K562 (cell line): ENCODE measurements around the gene IRF2. TPM values are rescaled to one million over a fixed set of nuclear protein-coding genes. Genes with fewer than 3 reads are reported as not detected.
A peak's percentile ranks its signal among the peaks of the same experiment; 100 is the strongest.

Experiments used
- ADNP ChIP-seq: fragments of 200-800 bp; sonication (Bioruptor generic); IDR thresholded peaks from 2 replicates; pipeline ENCODE4 v1.6.1; 2016; ENCODE audit warnings: missing genetic modification characterization, missing compliant biosample characterization
- BRCA1 ChIP-seq, 2 experiments: fragments of 450-650 bp in 1 of 2; sonication (generic) in 1 of 2; formaldehyde crosslinking in 1 of 2; IDR thresholded peaks; 2 replicates each; pipeline versions ENCODE4 v1.5.0 to v1.6.1; 2017 to 2020; ENCODE audit warnings: mild to moderate bottlenecking in 1 of 2, missing genetic modification reagents in 1 of 2
- CC2D1A ChIP-seq: fragments of 450-650 bp; IDR thresholded peaks from 2 replicates; pipeline ENCODE4 v1.6.1; 2017; ENCODE audit warnings: mild to moderate bottlenecking
- GATAD2B ChIP-seq: fragments of 450-650 bp; IDR thresholded peaks from 2 replicates; pipeline ENCODE4 v1.6.1; 2017; ENCODE audit warnings: mild to moderate bottlenecking, borderline replicate concordance
- KLF10 ChIP-seq: fragments of 250-450 bp; sonication (Bioruptor Pico); IDR thresholded peaks from 2 replicates; pipeline ENCODE4 v1.6.1; 2021; ENCODE audit warnings: matching md5 sums
- NFRKB ChIP-seq: fragments of 450-650 bp; IDR thresholded peaks from 2 replicates; pipeline ENCODE4 v1.6.1; 2016; ENCODE audit warnings: low read depth
- NRF1 ChIP-seq, 2 experiments: fragments of 450-650 bp; IDR thresholded peaks in 1 of 2; conservative IDR thresholded peaks in 1 of 2; 2 replicates each; pipeline ENCODE4 v1.6.1; 2014; ENCODE audit warnings: mild to moderate bottlenecking in 2 of 2
- PRMT5 ChIP-seq: sonication (generic); formaldehyde crosslinking; IDR thresholded peaks from 2 replicates; pipeline ENCODE4 v1.5.0; 2020; ENCODE audit warnings: missing genetic modification reagents
- PTTG1 ChIP-seq: fragments of 450-650 bp; IDR thresholded peaks from 2 replicates; pipeline ENCODE4 v1.6.1; 2016; ENCODE audit warnings: low read depth, mild to moderate bottlenecking, missing genetic modification characterization, missing compliant biosample characterization
- SMAD3 ChIP-seq: fragments of 450-650 bp; formaldehyde crosslinking; conservative IDR thresholded peaks from 2 replicates; pipeline ENCODE4 v1.4.0; 2020; ENCODE audit warnings: mild to moderate bottlenecking
- TSC22D4 ChIP-seq: fragments of 450-650 bp; IDR thresholded peaks from 2 replicates; pipeline ENCODE4 v1.6.1; 2016; ENCODE audit warnings: missing genetic modification characterization, missing biosample characterization, control low read depth
- ZBTB1 ChIP-seq: sonication (generic); formaldehyde crosslinking; IDR thresholded peaks from 2 replicates; pipeline ENCODE4 v1.8.1; 2023; ENCODE audit warnings: missing genetic modification reagents, low read depth, mild to moderate bottlenecking, borderline replicate concordance
- ZBTB7A ChIP-seq: IDR thresholded peaks from 2 replicates; pipeline ENCODE4 v1.6.1; 2011; ENCODE audit warnings: low read depth, mild to moderate bottlenecking, low read length, moderate library complexity, borderline replicate concordance; ENCODE audit not compliant: control insufficient read depth
- ZNF134 ChIP-seq: fragments of 250-450 bp; sonication (Bioruptor Pico); conservative IDR thresholded peaks from 2 replicates; pipeline ENCODE4 v1.4.0; 2020
- ZNF316 ChIP-seq: fragments of 450-650 bp; IDR thresholded peaks from 2 replicates; pipeline ENCODE4 v1.6.1; 2016
- ZNF41 ChIP-seq: fragments of 250-450 bp; sonication (Bioruptor Pico); conservative IDR thresholded peaks from 2 replicates; pipeline ENCODE4 v1.4.0; 2020; ENCODE audit warnings: mild to moderate bottlenecking
- ZNF444 ChIP-seq: fragments of 250-450 bp; sonication (Bioruptor Pico); IDR thresholded peaks from 2 replicates; pipeline ENCODE4 v1.4.0; 2020; ENCODE audit warnings: mild to moderate bottlenecking, moderate library complexity
- ZNF551 ChIP-seq: fragments of 250-450 bp; sonication (Bioruptor Pico); IDR thresholded peaks from 2 replicates; pipeline ENCODE4 v1.5.0; 2021; ENCODE audit warnings: mild to moderate bottlenecking, moderate library complexity
- polyA plus RNA-seq, 8 experiments: library from polyadenylated mRNA; depleted of rRNA in 4 of 8; stranded (reverse) in 5 of 8; unstranded in 3 of 8; fragments of >200 nt; fragmentation: Nextera tagmentation in 2 of 8; fragmentation: Illumina TruSeq in 1 of 8; extraction: Ambion mirVana in 2 of 8; extraction: Trizol in 1 of 8; gene quantifications; 2 replicates each; pipeline versions ENCODE4 v1.2.1 to v1.2.3, GENCODE V29; 2011 to 2014; ENCODE audit warnings: inconsistent platforms in 1 of 8, missing spikeins in 1 of 8
- total RNA-seq, 7 experiments: library from RNA; depleted of rRNA in 6 of 7; stranded (reverse); fragments of >200 nt in 6 of 7; fragmentation: Illumina TruSeq in 2 of 7; extraction: Trizol in 2 of 7; gene quantifications; 2 replicates each; pipeline versions ENCODE4 v1.2.1 to v1.2.3, GENCODE V29; 2011 to 2021; ENCODE audit warnings: low replicate concordance in 1 of 7
- TF ChIP-seq, protein P1 (sequence below): sonication (generic); formaldehyde crosslinking; IDR thresholded peaks from 2 replicates; pipeline ENCODE4 v1.9.0; 2022; ENCODE audit warnings: mild to moderate bottlenecking, missing genetic modification reagents
- TF ChIP-seq, protein P2 (sequence below), 2 experiments: fragments of 450-650 bp; IDR thresholded peaks; 2 replicates each; pipeline ENCODE4 v1.6.1; 2018; ENCODE audit warnings: mild to moderate bottlenecking in 2 of 2, low read depth in 1 of 2; ENCODE audit not compliant: partially characterized antibody in 2 of 2
- TF ChIP-seq, protein P3 (sequence below): fragments of 450-650 bp; formaldehyde crosslinking; IDR thresholded peaks from 2 replicates; pipeline ENCODE4 v1.4.0; 2022; ENCODE audit warnings: missing genetic modification characterization

IRF2 gene
- total and polyA plus RNA-seq, 9 of the 15 experiments (the other 6 are each of a cell fraction or from before 2014, with no cell fraction given), result 7.1 to 17.1 (median 11.3) TPM

DNA sequence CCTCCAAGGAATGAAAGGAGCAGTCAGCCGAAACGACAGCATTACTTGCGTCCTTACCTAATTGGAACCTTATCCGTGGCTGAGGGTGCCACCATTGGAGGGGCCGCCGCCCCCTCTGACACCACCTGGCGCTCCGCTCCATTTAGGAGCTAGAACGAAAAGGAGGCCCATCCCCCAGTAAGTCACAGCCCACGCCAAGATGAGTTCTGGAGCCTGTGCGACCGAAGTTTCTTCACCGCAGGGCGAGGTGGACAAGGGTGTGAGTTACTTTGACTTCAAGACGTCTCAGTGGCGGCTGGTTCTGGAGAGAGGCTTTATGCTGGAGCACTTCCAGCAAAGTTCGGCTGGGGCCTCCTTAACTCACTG is 729 bp upstream of the IRF2 start (continued):
- TF ChIP-seq BRCA1 (IDR thresholded peaks at IDR 0.05) (no peak), BRCA1 (CRISPR knock-in tag; IDR thresholded peaks at IDR 0.05) (no peak), ZNF41 (no peak), SMAD3 (CRISPR knock-in tag) (no peak), PRMT5 (CRISPR knock-in tag) (no peak), PTTG1 (tag) (no peak), ZNF316 (no peak), ZNF134 (0 out of 2 replicates have a peak, but pooled peaks have one; percentile 14), NRF1 (conservative IDR thresholded peaks at IDR 0.05 in 1 of 2, IDR thresholded peaks at IDR 0.05 in 1 of 2) (no peak), ZBTB7A (peak; percentile 65; the same call in 1 of the 2 replicates), CC2D1A (no peak), NFRKB (peak; percentile 6; the same call in 1 of the 2 replicates), TSC22D4 (tag) (no peak), ADNP (tag) (no peak), ZBTB1 (CRISPR knock-in tag) (no peak), ZNF444 (CRISPR knock-in tag) (no peak), ZNF551 (CRISPR knock-in tag) (no peak), GATAD2B (no peak), KLF10 (no peak)
- TF ChIP-seq, protein P1, sequence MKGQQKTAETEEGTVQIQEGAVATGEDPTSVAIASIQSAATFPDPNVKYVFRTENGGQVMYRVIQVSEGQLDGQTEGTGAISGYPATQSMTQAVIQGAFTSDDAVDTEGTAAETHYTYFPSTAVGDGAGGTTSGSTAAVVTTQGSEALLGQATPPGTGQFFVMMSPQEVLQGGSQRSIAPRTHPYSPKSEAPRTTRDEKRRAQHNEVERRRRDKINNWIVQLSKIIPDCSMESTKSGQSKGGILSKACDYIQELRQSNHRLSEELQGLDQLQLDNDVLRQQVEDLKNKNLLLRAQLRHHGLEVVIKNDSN (CRISPR knock-in tag), result no peak
- TF ChIP-seq, protein P2, sequence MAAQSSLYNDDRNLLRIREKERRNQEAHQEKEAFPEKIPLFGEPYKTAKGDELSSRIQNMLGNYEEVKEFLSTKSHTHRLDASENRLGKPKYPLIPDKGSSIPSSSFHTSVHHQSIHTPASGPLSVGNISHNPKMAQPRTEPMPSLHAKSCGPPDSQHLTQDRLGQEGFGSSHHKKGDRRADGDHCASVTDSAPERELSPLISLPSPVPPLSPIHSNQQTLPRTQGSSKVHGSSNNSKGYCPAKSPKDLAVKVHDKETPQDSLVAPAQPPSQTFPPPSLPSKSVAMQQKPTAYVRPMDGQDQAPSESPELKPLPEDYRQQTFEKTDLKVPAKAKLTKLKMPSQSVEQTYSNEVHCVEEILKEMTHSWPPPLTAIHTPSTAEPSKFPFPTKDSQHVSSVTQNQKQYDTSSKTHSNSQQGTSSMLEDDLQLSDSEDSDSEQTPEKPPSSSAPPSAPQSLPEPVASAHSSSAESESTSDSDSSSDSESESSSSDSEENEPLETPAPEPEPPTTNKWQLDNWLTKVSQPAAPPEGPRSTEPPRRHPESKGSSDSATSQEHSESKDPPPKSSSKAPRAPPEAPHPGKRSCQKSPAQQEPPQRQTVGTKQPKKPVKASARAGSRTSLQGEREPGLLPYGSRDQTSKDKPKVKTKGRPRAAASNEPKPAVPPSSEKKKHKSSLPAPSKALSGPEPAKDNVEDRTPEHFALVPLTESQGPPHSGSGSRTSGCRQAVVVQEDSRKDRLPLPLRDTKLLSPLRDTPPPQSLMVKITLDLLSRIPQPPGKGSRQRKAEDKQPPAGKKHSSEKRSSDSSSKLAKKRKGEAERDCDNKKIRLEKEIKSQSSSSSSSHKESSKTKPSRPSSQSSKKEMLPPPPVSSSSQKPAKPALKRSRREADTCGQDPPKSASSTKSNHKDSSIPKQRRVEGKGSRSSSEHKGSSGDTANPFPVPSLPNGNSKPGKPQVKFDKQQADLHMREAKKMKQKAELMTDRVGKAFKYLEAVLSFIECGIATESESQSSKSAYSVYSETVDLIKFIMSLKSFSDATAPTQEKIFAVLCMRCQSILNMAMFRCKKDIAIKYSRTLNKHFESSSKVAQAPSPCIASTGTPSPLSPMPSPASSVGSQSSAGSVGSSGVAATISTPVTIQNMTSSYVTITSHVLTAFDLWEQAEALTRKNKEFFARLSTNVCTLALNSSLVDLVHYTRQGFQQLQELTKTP (IDR thresholded peaks at IDR 0.05; ENCODE audit: low read depth in 1 of 2, partially characterized antibody in 2 of 2), result no peak
- TF ChIP-seq, protein P3, sequence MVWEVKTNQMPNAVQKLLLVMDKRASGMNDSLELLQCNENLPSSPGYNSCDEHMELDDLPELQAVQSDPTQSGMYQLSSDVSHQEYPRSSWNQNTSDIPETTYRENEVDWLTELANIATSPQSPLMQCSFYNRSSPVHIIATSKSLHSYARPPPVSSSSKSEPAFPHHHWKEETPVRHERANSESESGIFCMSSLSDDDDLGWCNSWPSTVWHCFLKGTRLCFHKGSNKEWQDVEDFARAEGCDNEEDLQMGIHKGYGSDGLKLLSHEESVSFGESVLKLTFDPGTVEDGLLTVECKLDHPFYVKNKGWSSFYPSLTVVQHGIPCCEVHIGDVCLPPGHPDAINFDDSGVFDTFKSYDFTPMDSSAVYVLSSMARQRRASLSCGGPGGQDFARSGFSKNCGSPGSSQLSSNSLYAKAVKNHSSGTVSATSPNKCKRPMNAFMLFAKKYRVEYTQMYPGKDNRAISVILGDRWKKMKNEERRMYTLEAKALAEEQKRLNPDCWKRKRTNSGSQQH (CRISPR knock-in tag), result no peak
